IPS-18a (cell line): ENCODE measurements around the gene ZNF516.

Experiments used
- H3K27ac ChIP-seq: one replicate; pipeline ENCODE4 v1.5.1; 2013; ENCODE audit warnings: low read length
- H3K27me3 ChIP-seq: one replicate; pipeline ENCODE4 v1.6.1; 2013; ENCODE audit warnings: mild to moderate bottlenecking, low read length; ENCODE audit not compliant: control insufficient read depth, insufficient read depth
- H3K36me3 ChIP-seq: one replicate; pipeline ENCODE4 v1.6.1; 2013; ENCODE audit warnings: low read depth, low read length; ENCODE audit not compliant: control insufficient read depth
- H3K4me1 ChIP-seq: one replicate; pipeline ENCODE4 v1.6.1; 2013; ENCODE audit warnings: low read depth, low read length; ENCODE audit not compliant: control insufficient read depth
- H3K4me3 ChIP-seq: one replicate; pipeline ENCODE4 v1.5.1; 2013; ENCODE audit warnings: low read length
- H3K9ac ChIP-seq: one replicate; pipeline ENCODE4 v1.6.1; 2013; ENCODE audit warnings: mild to moderate bottlenecking, low read length, moderate library complexity
- H3K9me3 ChIP-seq: one replicate; pipeline ENCODE4 v1.6.1; 2013; ENCODE audit warnings: low read depth, low read length; ENCODE audit not compliant: control insufficient read depth

The ZNF516 gene

GRCh38 chr18:76353046-76353445, 142.0 kb downstream of the ZNF516 start:
- H3K4me3 ChIP-seq: no peak overlapping the region
- no peaks in the 10 kb centered on the region for H3K27me3 ChIP-seq
- no peaks in the 10 kb centered on the region for H3K9me3 ChIP-seq
- no peaks in the 10 kb centered on the region for H3K36me3 ChIP-seq
- H3K9ac ChIP-seq: no peak overlapping the region
- no peaks in the 10 kb centered on the region for H3K4me1 ChIP-seq
- no peak overlapping the region for H3K27ac ChIP-seq

- Histone ChIP-seq H3K4me3 (no peak overlapping the region), H3K36me3 (no peaks in the 10 kb centered on the region), H3K4me1 (no peaks in the 10 kb centered on the region), H3K27ac (no peak overlapping the region), H3K9me3 (no peaks in the 10 kb centered on the region), H3K9ac (no peak overlapping the region), H3K27me3 (no peaks in the 10 kb centered on the region)
Measured at GRCh38 chr18:76351961-76352581, 143.0 kb downstream of the ZNF516 start.

- Histone ChIP-seq H3K9ac (no peak overlapping the region), H3K4me3 (no peak overlapping the region), H3K4me1 (no peaks in the 10 kb centered on the region), H3K27ac (no peak overlapping the region), H3K27me3 (no peaks in the 10 kb centered on the region), H3K9me3 (no peaks in the 10 kb centered on the region), H3K36me3 (no peaks in the 10 kb centered on the region)
Measured at GRCh38 chr18:76350134-76351025, 144.7 kb downstream of the ZNF516 start.

- Histone ChIP-seq H3K9me3 (no peaks in the 10 kb centered on the region), H3K4me1 (no peaks in the 10 kb centered on the region), H3K4me3 (no peak overlapping the region), H3K27ac (no peak overlapping the region), H3K9ac (no peak overlapping the region), H3K36me3 (no peaks in the 10 kb centered on the region), H3K27me3 (no peaks in the 10 kb centered on the region)
Measured at GRCh38 chr18:76349067-76349715, 145.9 kb downstream of the ZNF516 start.

GRCh38 chr18:76348267-76349066, 146.6 kb downstream of the ZNF516 start:
- no peaks in the 10 kb centered on the region for H3K4me1 ChIP-seq
- H3K4me3 ChIP-seq: no peak overlapping the region
- H3K36me3 ChIP-seq: no peaks in the 10 kb centered on the region
- no peaks in the 10 kb centered on the region for H3K27me3 ChIP-seq
- H3K9ac ChIP-seq: no peak overlapping the region
- H3K9me3 ChIP-seq: no peaks in the 10 kb centered on the region
- H3K27ac ChIP-seq: no peak overlapping the region

GRCh38 chr18:76347341-76347740, 147.7 kb downstream of the ZNF516 start:
- Histone ChIP-seq H3K9me3 (no peaks in the 10 kb centered on the region), H3K27ac (no peak overlapping the region), H3K4me1 (no peaks in the 10 kb centered on the region), H3K4me3 (no peak overlapping the region), H3K9ac (no peak overlapping the region), H3K36me3 (no peaks in the 10 kb centered on the region), H3K27me3 (no peaks in the 10 kb centered on the region)

- Histone ChIP-seq H3K4me3 (no peak overlapping the region), H3K9me3 (no peaks in the 10 kb centered on the region), H3K27ac (no peak overlapping the region), H3K9ac (no peak overlapping the region), H3K4me1 (no peaks in the 10 kb centered on the region), H3K27me3 (no peaks in the 10 kb centered on the region), H3K36me3 (no peaks in the 10 kb centered on the region)
Measured at GRCh38 chr18:76346490-76347130, 148.4 kb downstream of the ZNF516 start.

GRCh38 chr18:76345901-76346300, 149.1 kb downstream of the ZNF516 start:
- Histone ChIP-seq H3K27me3 (no peaks in the 10 kb centered on the region), H3K4me1 (no peaks in the 10 kb centered on the region), H3K27ac (no peak overlapping the region), H3K4me3 (no peak overlapping the region), H3K9me3 (no peaks in the 10 kb centered on the region), H3K9ac (no peak overlapping the region), H3K36me3 (no peaks in the 10 kb centered on the region)

GRCh38 chr18:76343938-76344569, 151.0 kb downstream of the ZNF516 start:
- Histone ChIP-seq H3K27ac (no peak overlapping the region), H3K27me3 (no peaks in the 10 kb centered on the region), H3K4me3 (no peak overlapping the region), H3K9ac (no peak overlapping the region), H3K4me1 (no peaks in the 10 kb centered on the region), H3K36me3 (no peaks in the 10 kb centered on the region), H3K9me3 (no peaks in the 10 kb centered on the region)

GRCh38 chr18:76340410-76340809, 154.6 kb downstream of the ZNF516 start:
- no peaks in the 10 kb centered on the region for H3K36me3 ChIP-seq
- no peak overlapping the region for H3K9ac ChIP-seq
- no peak overlapping the region for H3K4me3 ChIP-seq

More at GRCh38 chr18:76340410-76340809, 154.6 kb downstream of the ZNF516 start:
- Histone ChIP-seq H3K4me1 (no peaks in the 10 kb centered on the region), H3K9me3 (no peaks in the 10 kb centered on the region), H3K27me3 (no peaks in the 10 kb centered on the region), H3K27ac (no peak overlapping the region)
